Measurements from ENCODE around the gene LARGE2.

DNA sequence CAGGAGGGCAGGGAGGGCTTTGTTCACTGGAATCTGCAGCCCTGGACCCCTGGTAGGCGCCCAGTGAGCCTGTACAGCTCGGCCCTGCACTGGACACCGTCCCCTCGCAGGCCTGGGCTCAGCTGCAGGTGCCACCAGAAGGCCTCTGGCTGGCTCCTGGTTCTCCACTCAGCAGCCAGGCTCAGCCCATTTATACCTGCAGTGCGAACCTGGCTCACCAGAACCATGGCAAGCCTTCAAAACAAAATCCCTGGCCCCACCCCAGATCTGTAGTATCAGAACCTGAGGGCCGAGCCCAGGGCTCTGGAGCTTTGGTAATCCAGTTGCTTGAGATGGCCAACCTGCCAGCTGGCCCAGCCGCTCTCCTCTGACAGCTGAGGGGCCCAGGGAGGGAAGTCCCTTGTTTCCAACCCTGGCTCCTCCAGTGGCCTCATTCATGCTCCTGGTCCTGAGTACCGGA is 14.5 kb upstream of the LARGE2 start:
- no peak for TF ChIP-seq CTCF (IDR thresholded peaks at IDR 0.05)
- no peak for TF ChIP-seq POLR2A (IDR thresholded peaks at IDR 0.05; ENCODE audit: low read depth)
- no peak for TF ChIP-seq EP300 (IDR thresholded peaks at IDR 0.05)
